A172 (cell line): ENCODE data around the gene GOT2. TPM values are rescaled to one million over a fixed set of nuclear protein-coding genes. Genes with fewer than 3 reads are reported as not detected.
"Not testable (repeated sequence)": the region's sequence is repeated elsewhere in the genome, so short reads cannot be mapped to it uniquely, and the experiment has no call there.

Source experiments
- DNase-seq: peaks from one replicate; pipeline ENCODE4 v3.0.0-alpha.2; 2015; ENCODE audit warnings: low spot score
- total RNA-seq: library from RNA; depleted of rRNA; stranded (reverse); fragments of >200 nt; shearing (Covaris generic); gene quantifications from 2 replicates; pipeline ENCODE4 v1.2.3, GENCODE V29; 2014; rRNA removed

The GOT2 gene
- 97.4 and 99.1 TPM in 2 replicates for total RNA-seq

DNA sequence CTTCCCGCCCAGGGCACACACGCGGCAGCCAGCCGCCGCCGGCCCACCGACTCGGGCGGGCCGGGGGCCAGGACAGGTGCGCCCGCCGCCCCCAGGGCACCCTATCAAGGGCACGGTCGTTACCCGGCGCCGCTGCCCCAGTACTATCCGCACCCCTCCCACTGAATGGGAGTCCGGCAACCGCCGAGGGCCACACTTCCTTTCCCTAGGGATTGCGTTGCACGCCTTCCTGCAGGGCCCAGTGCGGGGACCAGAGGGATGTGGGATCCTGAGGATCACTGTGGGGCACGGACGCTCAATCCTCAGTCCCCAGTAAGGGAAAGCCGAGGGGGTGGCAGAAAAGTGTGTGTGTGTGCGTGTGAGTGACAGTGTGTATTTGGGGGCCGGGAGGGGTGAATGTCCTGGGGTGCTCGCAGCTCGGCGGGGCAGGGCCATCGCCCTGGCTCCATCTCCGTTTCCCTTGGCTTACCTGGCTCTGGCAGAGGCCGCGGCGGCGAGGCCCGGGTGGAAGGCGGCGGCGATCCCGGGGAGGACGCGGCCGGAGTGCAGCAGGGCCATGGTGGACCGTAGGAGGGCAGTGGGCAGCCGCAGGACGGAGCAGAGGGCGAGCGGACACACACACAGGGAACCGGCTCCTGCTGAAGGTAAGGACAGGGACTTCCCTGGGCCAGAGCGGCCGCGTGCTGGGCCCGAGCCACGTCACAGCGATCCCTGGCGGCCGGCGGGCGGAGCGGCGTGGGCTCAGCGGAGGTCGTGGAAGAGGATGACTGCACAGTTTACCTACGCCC, at the start of gene GOT2:
Gene GOT2, minus strand, starts transcription at position 646 of the 788 bp plus-strand sequence. Its CDS starts 88 bp downstream, at position 558.
- DNase-seq = peak; percentile 85

- DNase-seq = not testable (repeated sequence)
These were observed 45.2 kb upstream of the GOT2 start for GRCh38 chr16:58779291-58779690.

- DNase-seq = no peak
These were observed 39.8 kb upstream of the GOT2 start for GRCh38 chr16:58773870-58774269.

- no peak for DNase-seq
These were observed 34.0 kb upstream of the GOT2 start for GRCh38 chr16:58768145-58768544.

DNA sequence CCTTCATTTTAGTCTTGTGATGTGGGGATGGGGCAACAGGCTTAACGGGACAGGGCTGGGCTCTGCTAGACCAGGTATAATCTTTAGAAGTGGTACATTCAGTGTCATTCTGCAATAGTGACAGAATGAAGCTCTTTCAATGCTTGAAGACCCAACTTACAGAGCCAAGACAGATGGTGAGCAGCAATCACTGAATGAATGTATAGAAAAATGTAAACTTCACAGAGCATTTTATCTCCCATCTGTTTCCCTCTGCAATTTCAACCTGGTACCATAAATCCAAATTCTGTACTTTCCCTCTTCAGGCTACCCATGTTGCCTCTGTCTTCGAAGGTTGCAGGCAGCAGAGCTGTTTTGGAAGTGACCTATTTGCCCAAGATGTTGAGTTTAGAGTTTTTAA, 33.5 kb upstream of the GOT2 start:
- DNase-seq = no peak

- DNase-seq = no peak
These were observed 22.7 kb upstream of the GOT2 start for GRCh38 chr16:58756650-58757332.

GRCh38 chr16:58755989-58756649, 22.0 kb upstream of the GOT2 start:
- peak; percentile 60 for DNase-seq

DNA sequence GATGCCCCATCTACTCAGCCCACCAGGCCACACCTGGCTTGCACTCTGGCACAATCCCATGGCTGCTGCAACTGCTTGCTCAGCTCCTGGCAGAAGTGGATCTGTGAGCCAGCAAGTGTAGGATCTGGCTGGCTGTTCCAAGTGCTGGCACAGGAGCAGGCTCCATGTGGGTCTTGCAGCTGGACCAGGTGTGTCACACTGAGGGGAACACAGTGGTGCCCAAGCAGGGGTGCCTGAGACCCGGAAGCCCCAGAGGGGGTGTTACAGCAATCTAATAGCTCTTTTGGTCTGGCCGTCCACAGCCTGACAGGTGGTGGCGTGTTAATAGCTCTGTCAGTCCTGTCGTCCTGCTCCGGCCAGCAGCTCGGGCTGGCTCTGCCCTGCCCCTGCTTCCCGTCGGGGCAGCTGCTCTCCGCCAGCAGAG, 19.6 kb upstream of the GOT2 start:
- DNase-seq = no peak

GRCh38 chr16:58744497-58744896, 10.4 kb upstream of the GOT2 start:
- no peak for DNase-seq

DNA sequence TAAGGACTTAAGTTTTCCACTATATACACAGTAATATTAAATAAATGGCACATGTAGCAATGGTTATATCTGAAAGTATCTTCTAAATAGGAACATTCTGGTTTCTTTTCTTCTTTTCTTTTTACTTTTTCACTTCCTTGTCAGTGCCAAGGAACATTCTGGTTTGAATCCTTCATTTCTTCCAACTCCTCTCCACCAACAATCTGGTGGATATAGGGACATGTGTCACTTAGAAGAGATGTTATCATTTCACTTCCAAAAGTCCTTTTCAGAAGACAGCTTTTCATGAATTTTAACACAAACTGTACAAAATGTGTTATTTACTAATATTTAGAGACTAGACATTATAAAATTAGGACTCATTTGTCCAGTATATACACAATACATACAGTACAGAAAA, 7.9 kb upstream of the GOT2 start:
- DNase-seq = no peak

DNA sequence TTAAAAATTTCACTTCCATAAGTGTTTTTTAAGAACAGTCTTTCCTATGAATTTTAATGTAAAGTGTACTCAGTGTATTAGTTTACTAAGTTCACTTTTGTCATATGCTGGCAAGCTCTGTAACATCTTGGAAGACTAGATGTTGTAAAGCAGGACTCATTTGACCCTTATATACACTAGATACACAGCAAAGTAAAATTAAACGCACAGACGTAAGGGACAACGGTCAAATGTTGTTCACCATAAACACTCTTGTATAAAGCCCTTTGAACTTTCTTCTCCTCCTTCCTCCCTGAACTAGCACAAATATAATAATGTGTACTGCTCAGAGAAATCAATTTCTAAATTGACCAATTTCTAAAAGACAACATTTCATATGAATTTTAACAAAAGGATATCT, 7.0 kb upstream of the GOT2 start:
- no peak for DNase-seq

- no peak for DNase-seq
These were observed 4.7 kb upstream of the GOT2 start for GRCh38 chr16:58738672-58739296.

- not testable (repeated sequence) for DNase-seq
These were observed 2.2 kb upstream of the GOT2 start for GRCh38 chr16:58736341-58736740.

DNA sequence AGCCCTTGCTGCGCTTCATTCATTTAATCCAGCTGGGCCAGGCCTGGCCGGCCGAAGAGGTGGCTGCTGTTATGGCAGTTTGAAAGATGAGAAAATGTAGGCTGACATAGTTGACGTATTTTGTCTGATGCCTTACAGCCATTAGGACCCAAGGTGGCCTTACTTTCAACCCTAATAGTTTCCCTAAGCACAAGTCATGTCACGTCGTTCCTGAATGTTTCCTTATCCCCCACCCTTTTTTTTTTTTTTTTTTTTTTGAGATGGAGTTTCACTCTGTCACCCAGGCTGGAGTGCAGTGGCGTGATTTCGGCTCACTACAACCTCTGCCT, 307 bp upstream of the GOT2 start:
- DNase-seq = no peak

GRCh38 chr16:58733248-58733670, 857 bp downstream of the GOT2 start:
- no peak for DNase-seq

- peak; percentile 46 for DNase-seq
These were observed 1.4 kb downstream of the GOT2 start for GRCh38 chr16:58732545-58733247.

DNA sequence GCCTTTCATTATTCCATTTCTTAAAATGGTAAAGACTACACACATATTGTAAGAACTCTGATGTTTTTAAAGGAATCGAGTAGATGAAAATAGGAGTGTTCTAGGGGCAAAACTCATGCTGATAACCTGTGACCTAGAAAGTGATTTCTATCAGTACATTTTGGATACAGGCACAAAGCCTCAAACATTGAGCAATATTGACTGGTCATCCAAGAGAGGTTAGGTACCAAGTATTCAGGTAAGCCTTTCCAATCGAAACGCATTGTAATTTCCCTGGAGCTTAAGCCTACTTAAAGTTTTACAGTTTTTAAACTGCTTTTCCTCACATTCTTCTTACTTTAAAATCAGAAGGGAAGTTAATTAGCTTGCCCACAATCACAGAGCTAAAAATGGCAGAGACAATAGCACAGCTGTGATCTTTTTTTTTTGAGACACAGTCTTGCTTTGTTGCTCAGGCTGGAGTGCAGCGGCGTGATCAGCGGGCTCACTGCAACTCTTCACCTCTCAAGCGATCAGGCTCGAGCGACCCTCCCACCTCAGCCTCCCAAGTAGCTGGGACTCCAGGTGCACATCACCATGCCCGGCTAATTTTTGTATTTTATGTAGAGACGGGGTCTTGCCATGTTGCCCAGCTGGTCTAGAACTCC, 3.3 kb downstream of the GOT2 start:
- no peak for DNase-seq

GRCh38 chr16:58727796-58728568, 6.1 kb downstream of the GOT2 start:
- no peak for DNase-seq

- no peak for DNase-seq
These were observed 6.9 kb downstream of the GOT2 start for GRCh38 chr16:58727028-58727781.

DNA sequence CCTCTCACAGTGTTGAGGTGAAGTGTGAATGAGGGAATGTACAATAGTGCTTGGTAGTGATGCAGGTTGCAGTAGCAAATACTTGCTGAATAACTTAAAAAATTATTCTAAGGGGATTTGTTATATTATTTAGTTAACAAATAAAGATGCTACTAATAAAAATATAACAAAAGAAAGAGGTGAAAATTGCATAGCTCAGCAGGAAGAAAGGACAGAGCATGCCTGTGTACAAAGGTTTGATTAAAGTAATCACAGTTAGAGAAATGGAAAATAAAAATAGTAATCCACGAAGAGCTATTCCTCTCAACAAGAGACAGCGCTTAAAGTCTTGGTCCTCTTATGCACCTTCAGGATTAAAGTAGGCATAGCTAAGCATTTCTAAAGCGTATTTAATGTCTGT, 11.0 kb downstream of the GOT2 start:
- DNase-seq = no peak
